OCI-LY1 (cell line): ENCODE results near the gene IVD.

Experiments
- H2AFZ ChIP-seq: fragments of 200-600 bp; sonication (generic), shearing (Covaris generic); 2 replicates; pipeline ENCODE4 v1.6.0; 2014; ENCODE audit warnings: antibody characterized with exemption, mild to moderate bottlenecking, low read length
- H3F3A ChIP-seq: fragments of 200-600 bp; sonication (generic), shearing (Covaris generic); 2 replicates; pipeline ENCODE4 v1.6.0; 2014; ENCODE audit warnings: mild to moderate bottlenecking, antibody characterized with exemption, low read length, moderate library complexity; ENCODE audit not compliant: insufficient read depth
- H3K27ac ChIP-seq: fragments of 200-600 bp; sonication (generic); 2 replicates; pipeline ENCODE4 v1.5.1; 2014; ENCODE audit warnings: low read length, mixed run types, mild to moderate bottlenecking, low read depth; ENCODE audit not compliant: poor library complexity, severe bottlenecking
- H3K27me3 ChIP-seq: fragments of 200-600 bp; sonication (generic); 2 replicates; pipeline ENCODE4 v1.6.0; 2014; ENCODE audit warnings: antibody characterized with exemption, mild to moderate bottlenecking, low read length, moderate library complexity; ENCODE audit not compliant: insufficient read depth
- H3K36me3 ChIP-seq: fragments of 200-600 bp; sonication (generic); 2 replicates; pipeline ENCODE4 v1.6.1; 2014; ENCODE audit warnings: mild to moderate bottlenecking, antibody characterized with exemption, low read length, moderate library complexity, mixed read lengths; ENCODE audit not compliant: insufficient read depth
- H3K4me1 ChIP-seq: fragments of 200-600 bp; sonication (generic); 2 replicates; pipeline ENCODE4 v1.5.1; 2014; ENCODE audit warnings: mild to moderate bottlenecking, low read length, moderate library complexity; ENCODE audit not compliant: insufficient read depth, severe bottlenecking
- H3K4me2 ChIP-seq: fragments of 200-600 bp; sonication (generic), shearing (Covaris generic); 2 replicates; pipeline ENCODE4 v1.6.1; 2014; ENCODE audit warnings: low read length
- H3K4me3 ChIP-seq: fragments of 200-600 bp; sonication (generic); 2 replicates; pipeline ENCODE4 v1.5.1; 2014; ENCODE audit warnings: low read length, low read depth, mild to moderate bottlenecking, mixed read lengths; ENCODE audit not compliant: poor library complexity, severe bottlenecking
- H3K79me2 ChIP-seq: fragments of 200-600 bp; shearing (Covaris generic); 2 replicates; pipeline ENCODE4 v1.6.1; 2016; ENCODE audit warnings: mixed run types, low read length, mixed read lengths; ENCODE audit not compliant: insufficient read depth
- H3K9ac ChIP-seq: fragments of 200-600 bp; sonication (generic), shearing (Covaris generic); 2 replicates; pipeline ENCODE4 v1.6.1; 2014; ENCODE audit warnings: mild to moderate bottlenecking, low read length, mixed read lengths
- H3K9me2 ChIP-seq: fragments of 200-600 bp; sonication (generic), shearing (Covaris generic); 2 replicates; pipeline ENCODE4 v1.6.1; 2014; ENCODE audit warnings: low read depth, mild to moderate bottlenecking, low read length, mixed read lengths
- H3K9me3 ChIP-seq: fragments of 200-600 bp; shearing (Covaris generic); 2 replicates; pipeline ENCODE4 v1.6.1; 2014; ENCODE audit warnings: low read length, mixed read lengths
- H4K20me1 ChIP-seq: fragments of 200-600 bp; sonication (generic), shearing (Covaris generic); 2 replicates; pipeline ENCODE4 v1.6.0; 2016; ENCODE audit warnings: mild to moderate bottlenecking, low read length; ENCODE audit not compliant: insufficient read depth
- CTCF ChIP-seq: fragments of 200-600 bp; sonication (generic), shearing (Covaris generic); IDR thresholded peaks from 2 replicates; pipeline ENCODE4 v1.5.1; 2017; ENCODE audit warnings: mild to moderate bottlenecking, antibody characterized with exemption, low read length, moderate library complexity, mixed read lengths
- EZH2 ChIP-seq: fragments of 200-600 bp; sonication (generic), shearing (Covaris generic); IDR thresholded peaks from 2 replicates; pipeline ENCODE4 v1.8.0; 2017; ENCODE audit warnings: borderline replicate concordance, mixed run types, mild to moderate bottlenecking, antibody characterized with exemption, low read length, moderate library complexity, mixed read lengths

IVD gene

GRCh38 chr15:40441565-40442531 lies 36.3 kb downstream of the IVD start:
- no peaks in the 10 kb centered on the region for H3K79me2 ChIP-seq
- no peak overlapping the region for H2AFZ ChIP-seq
- H3K9ac ChIP-seq: peak overlapping the region; percentile 75
- H3K4me1 ChIP-seq: peaks cover 22% of the 10 kb centered on the region
- TF ChIP-seq EZH2 (no peak), CTCF (no peak)
- H3K4me2 ChIP-seq: peak overlapping the region; percentile 89
- H3K9me3 ChIP-seq: no peaks in the 10 kb centered on the region
- no peaks in the 10 kb centered on the region for H3F3A ChIP-seq
- no peak overlapping the region for H3K27ac ChIP-seq
- H3K27me3 ChIP-seq: peaks cover 10% of the 10 kb centered on the region
- H4K20me1 ChIP-seq: peaks cover 7% of the 10 kb centered on the region; the same call in 1 of the 2 replicates
- H3K4me3 ChIP-seq: peak overlapping the region; percentile 81
- H3K9me2 ChIP-seq: no peaks in the 10 kb centered on the region
- H3K36me3 ChIP-seq: no peaks in the 10 kb centered on the region; the same call in 1 of the 2 replicates

- Histone ChIP-seq H3F3A (no peaks in the 10 kb centered on the region), H3K9me3 (no peaks in the 10 kb centered on the region), H3K36me3 (no peaks in the 10 kb centered on the region; the same call in 1 of the 2 replicates), H3K9ac (no peak overlapping the region), H3K9me2 (no peaks in the 10 kb centered on the region), H3K27me3 (peaks cover 5% of the 10 kb centered on the region; the same call in 1 of the 2 replicates), H3K27ac (no peak overlapping the region), H3K4me2 (no peak overlapping the region), H2AFZ (no peak overlapping the region), H3K79me2 (no peaks in the 10 kb centered on the region; the same call in 1 of the 2 replicates), H3K4me3 (no peak overlapping the region), H4K20me1 (peaks cover 7% of the 10 kb centered on the region; the same call in 1 of the 2 replicates), H3K4me1 (peaks cover 22% of the 10 kb centered on the region)
- TF ChIP-seq CTCF: no peak
- no peak for TF ChIP-seq EZH2
Measured at GRCh38 chr15:40443255-40443654, 37.7 kb downstream of the IVD start.

- no peaks in the 10 kb centered on the region for H3K9me2 ChIP-seq
- no peaks in the 10 kb centered on the region for H3F3A ChIP-seq
- H4K20me1 ChIP-seq: peaks cover 7% of the 10 kb centered on the region; the same call in 1 of the 2 replicates
- no peak overlapping the region for H2AFZ ChIP-seq
- H3K79me2 ChIP-seq: no peaks in the 10 kb centered on the region; the same call in 1 of the 2 replicates
- no peaks in the 10 kb centered on the region for H3K9me3 ChIP-seq
- H3K4me3 ChIP-seq: no peak overlapping the region
- H3K27me3 ChIP-seq: peaks cover 5% of the 10 kb centered on the region; the same call in 1 of the 2 replicates
- no peak for TF ChIP-seq EZH2
- TF ChIP-seq CTCF: no peak
- no peak overlapping the region for H3K27ac ChIP-seq
- H3K36me3 ChIP-seq: no peaks in the 10 kb centered on the region; the same call in 1 of the 2 replicates
- H3K4me1 ChIP-seq: peaks cover 22% of the 10 kb centered on the region
- no peak overlapping the region for H3K4me2 ChIP-seq
- no peak overlapping the region for H3K9ac ChIP-seq
Measured at GRCh38 chr15:40443846-40444245, 38.3 kb downstream of the IVD start.
